HAP-1 (cell line): Measurements from ENCODE around the gene SLC6A12.

Source experiments
- DNase-seq, 2 experiments: peaks; one replicate each; pipeline ENCODE4 v3.0.0-alpha.2; 2016 to 2020; ENCODE audit warnings: low spot score in 2 of 2
- H3K27me3 ChIP-seq: fragments of 250-450 bp; sonication (Bioruptor Pico); 2 replicates; pipeline ENCODE4 v1.5.1; 2020; ENCODE audit warnings: low read depth, mild to moderate bottlenecking, moderate library complexity
- H3K36me3 ChIP-seq: fragments of 250-450 bp; sonication (Bioruptor Pico); replicated peaks from 2 replicates; pipeline ENCODE4 v1.5.1; 2020; ENCODE audit warnings: mild to moderate bottlenecking
- H3K4me1 ChIP-seq: fragments of 250-450 bp; sonication (Bioruptor Pico); 2 replicates; pipeline ENCODE4 v1.5.1; 2020; ENCODE audit warnings: mild to moderate bottlenecking
- H3K4me3 ChIP-seq: fragments of 250-450 bp; sonication (Bioruptor Pico); 2 replicates; pipeline ENCODE4 v1.5.1; 2020; ENCODE audit warnings: mild to moderate bottlenecking, moderate library complexity
- H3K9me3 ChIP-seq: fragments of 250-450 bp; sonication (Bioruptor Pico); 2 replicates; pipeline ENCODE4 v1.5.1; 2020; ENCODE audit warnings: mild to moderate bottlenecking, moderate library complexity
- in situ Hi-C: fragments of 300-500 bp; cut with MboI; formaldehyde crosslinking; loops from 3 replicates; pipeline ENCODE4 v1.14.3; 2020; ENCODE audit warnings: low sequenced_read_pairs, inconsistent platforms, mixed read lengths

The SLC6A12 gene

GRCh38 chr12:180445-180844 is 33.5 kb downstream of the SLC6A12 start:
- Histone ChIP-seq H3K4me1 (no peaks in the 10 kb centered on the region), H3K27me3 (no peaks in the 10 kb centered on the region), H3K36me3 (no peaks in the 10 kb centered on the region), H3K4me3 (no peak overlapping the region), H3K9me3 (no peaks in the 10 kb centered on the region)
- DNase-seq = no peak
- in situ Hi-C loops = no loop called here

GRCh38 chr12:179885-180284 is 34.1 kb downstream of the SLC6A12 start:
- in situ Hi-C loops = no loop called here
- H3K27me3 ChIP-seq = no peaks in the 10 kb centered on the region
- DNase-seq = no peak
- no peaks in the 10 kb centered on the region for H3K36me3 ChIP-seq
- no peaks in the 10 kb centered on the region for H3K9me3 ChIP-seq
- no peaks in the 10 kb centered on the region for H3K4me1 ChIP-seq
- H3K4me3 ChIP-seq = no peak overlapping the region

DNA sequence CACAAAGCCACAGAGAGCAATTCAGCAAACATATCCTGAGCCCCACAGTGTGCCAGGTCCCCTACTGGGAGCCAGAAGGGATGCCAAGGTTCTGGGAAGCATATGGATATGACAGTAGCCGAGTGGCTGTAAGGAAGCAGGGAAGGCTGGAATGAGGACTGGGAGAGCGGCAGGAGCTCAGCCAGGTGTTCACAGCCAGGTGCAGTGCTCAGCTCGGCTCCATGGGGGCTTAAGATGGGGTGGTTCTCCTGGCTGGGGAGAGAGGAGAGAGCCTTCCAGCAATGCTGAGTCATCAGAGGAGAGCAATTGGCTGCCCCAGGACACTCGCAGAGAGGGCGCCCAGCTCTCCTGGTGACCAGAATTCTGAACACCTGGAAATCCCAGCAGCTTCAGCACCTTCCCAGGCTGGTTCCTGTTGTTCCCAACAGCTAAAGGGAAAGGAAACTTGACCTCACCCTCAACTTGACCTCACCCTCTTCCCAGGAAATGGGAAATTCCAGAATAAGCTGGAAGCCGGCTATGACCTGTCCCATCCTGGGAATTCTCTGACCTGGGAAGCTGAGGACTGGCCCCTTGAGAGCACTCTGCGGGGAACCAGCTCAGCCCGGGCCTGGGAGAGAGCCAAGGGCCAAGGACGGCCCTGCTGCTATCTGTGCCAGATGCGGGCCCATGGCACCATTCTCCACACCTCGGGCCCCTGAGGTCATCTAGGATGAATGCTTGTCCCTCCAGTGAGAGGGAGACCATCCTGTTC is 34.6 kb downstream of the SLC6A12 start:
- no peak for DNase-seq
- H3K9me3 ChIP-seq = no peaks in the 10 kb centered on the region
- H3K4me3 ChIP-seq = no peak overlapping the region
- H3K4me1 ChIP-seq = no peaks in the 10 kb centered on the region
- no peaks in the 10 kb centered on the region for H3K27me3 ChIP-seq
- in situ Hi-C loops = no loop called here
- H3K36me3 ChIP-seq = no peaks in the 10 kb centered on the region

DNA sequence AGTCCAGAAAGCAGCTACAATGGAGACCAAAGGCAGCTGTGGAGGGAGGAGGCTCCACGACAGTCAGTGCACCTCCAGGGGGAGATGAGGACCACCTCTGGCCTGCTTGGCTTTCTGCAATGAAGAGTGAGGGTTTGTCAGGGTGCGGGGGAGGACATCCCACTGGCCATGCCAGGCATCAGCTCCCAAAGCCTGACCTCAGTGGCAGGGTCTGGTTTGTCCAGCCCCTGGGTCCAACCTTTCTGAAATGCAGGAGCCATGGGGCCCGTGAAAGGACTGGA is 35.2 kb downstream of the SLC6A12 start:
- no peak for DNase-seq

GRCh38 chr12:177980-178828 is 35.8 kb downstream of the SLC6A12 start:
- Histone ChIP-seq H3K27me3 (no peaks in the 10 kb centered on the region), H3K36me3 (no peaks in the 10 kb centered on the region), H3K9me3 (no peaks in the 10 kb centered on the region), H3K4me3 (no peak overlapping the region), H3K4me1 (no peaks in the 10 kb centered on the region)
- no peak for DNase-seq
- in situ Hi-C loops = no loop called here

More for the DNA sequence above, 35.2 kb downstream of the SLC6A12 start:
- H3K27me3 ChIP-seq = no peaks in the 10 kb centered on the region
- no peaks in the 10 kb centered on the region for H3K9me3 ChIP-seq
- no peaks in the 10 kb centered on the region for H3K4me1 ChIP-seq
- no peaks in the 10 kb centered on the region for H3K36me3 ChIP-seq
- H3K4me3 ChIP-seq = no peak overlapping the region
- in situ Hi-C loops = no loop called here

GRCh38 chr12:177336-177979 is 36.5 kb downstream of the SLC6A12 start:
- no peaks in the 10 kb centered on the region for H3K4me1 ChIP-seq
- no peaks in the 10 kb centered on the region for H3K9me3 ChIP-seq
- no peak overlapping the region for H3K4me3 ChIP-seq
- H3K27me3 ChIP-seq = no peaks in the 10 kb centered on the region
- in situ Hi-C loops = no loop called here
- no peak for DNase-seq
- H3K36me3 ChIP-seq = no peaks in the 10 kb centered on the region

DNA sequence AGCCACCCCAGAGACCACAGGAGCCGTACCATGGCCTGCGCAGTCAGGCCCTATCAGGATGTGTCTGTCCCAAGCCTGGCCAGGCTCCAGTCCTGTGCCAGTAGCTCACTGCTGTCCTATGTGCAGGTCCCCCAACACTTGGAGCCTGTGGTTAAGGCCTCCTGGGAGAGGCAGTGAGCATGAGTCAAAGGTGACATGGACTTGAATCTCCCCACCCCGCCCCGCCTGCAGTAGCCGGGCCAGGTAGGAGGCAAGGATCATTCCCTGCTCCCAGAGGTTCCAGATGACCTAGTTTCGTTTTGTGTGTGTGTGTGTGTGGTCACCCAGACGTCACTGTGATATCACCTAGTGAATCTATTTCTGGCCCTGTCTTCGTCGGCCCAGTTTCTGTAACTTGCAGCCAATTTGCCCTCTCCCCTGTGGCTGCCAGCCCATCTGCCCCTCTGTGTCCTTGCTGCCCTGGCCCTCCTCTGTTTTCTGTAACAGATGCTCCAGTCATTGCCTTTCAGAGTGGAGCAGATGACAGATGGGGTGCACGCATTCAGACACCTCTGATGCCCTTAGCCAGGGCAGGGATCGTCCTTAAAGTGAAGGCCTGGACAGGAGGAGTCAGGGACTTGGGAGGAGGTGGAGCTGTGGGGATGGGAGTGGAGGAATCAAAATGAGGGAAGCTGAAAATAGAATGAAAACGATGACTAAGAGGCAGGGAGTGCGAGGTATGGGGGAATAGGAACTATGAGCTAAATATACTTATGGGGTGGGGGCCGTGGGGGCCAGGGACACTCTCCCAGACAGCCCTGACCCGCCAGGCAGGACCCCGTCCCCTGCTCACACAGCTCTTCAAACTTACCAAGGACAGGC is 37.4 kb downstream of the SLC6A12 start:
- Histone ChIP-seq H3K4me3 (no peak overlapping the region), H3K36me3 (no peaks in the 10 kb centered on the region), H3K4me1 (no peaks in the 10 kb centered on the region), H3K27me3 (no peaks in the 10 kb centered on the region), H3K9me3 (no peaks in the 10 kb centered on the region)
- in situ Hi-C loops = no loop called here
- DNase-seq = no peak

GRCh38 chr12:175759-176158 is 38.2 kb downstream of the SLC6A12 start:
- Histone ChIP-seq H3K4me1 (no peaks in the 10 kb centered on the region), H3K9me3 (no peaks in the 10 kb centered on the region), H3K27me3 (no peaks in the 10 kb centered on the region), H3K36me3 (no peaks in the 10 kb centered on the region), H3K4me3 (no peak overlapping the region)
- in situ Hi-C loops = no loop called here
- no peak for DNase-seq

DNA sequence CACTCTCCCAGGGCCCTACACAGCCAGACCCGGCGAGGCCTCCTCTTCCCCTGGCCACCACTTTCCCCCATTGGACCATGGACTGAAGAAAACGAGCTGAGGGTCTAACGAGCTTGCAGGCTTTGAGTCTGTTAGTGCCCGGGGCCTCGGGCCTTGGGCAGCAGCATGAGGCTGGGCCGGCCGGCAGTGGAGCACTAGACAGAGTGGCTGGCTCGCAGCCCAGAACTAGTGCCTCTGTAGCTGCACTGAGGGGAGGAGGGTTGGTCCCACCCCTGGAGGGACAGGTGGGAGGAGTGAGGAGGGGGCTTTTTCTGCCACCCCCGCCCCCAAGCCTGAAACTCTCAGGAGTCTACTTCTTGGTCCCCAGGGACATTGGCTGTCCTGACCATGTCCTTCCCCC is 38.7 kb downstream of the SLC6A12 start:
- Histone ChIP-seq H3K27me3 (no peaks in the 10 kb centered on the region), H3K4me3 (no peak overlapping the region), H3K4me1 (no peaks in the 10 kb centered on the region), H3K36me3 (no peaks in the 10 kb centered on the region), H3K9me3 (no peaks in the 10 kb centered on the region)
- in situ Hi-C loops = no loop called here
- no peak for DNase-seq

DNA sequence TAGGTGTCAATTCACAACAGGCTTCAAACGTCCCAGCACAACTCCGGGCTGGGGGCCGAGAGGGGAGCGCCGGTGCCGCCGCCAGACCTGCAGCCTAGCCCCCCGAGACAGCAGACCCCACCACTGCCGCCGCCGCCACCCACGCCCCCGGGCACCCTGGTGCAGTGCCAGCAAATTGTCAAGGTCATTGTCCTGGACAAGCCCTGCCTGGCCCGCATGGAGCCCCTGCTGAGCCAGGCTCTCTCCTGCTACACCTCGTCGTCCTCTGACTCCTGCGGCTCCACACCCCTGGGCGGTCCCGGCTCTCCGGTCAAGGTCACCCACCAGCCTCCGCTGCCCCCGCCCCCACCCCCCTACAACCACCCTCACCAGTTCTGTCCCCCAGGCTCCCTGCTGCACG is 39.4 kb downstream of the SLC6A12 start:
- no peaks in the 10 kb centered on the region for H3K4me1 ChIP-seq
- in situ Hi-C loops = no loop called here
- no peaks in the 10 kb centered on the region for H3K27me3 ChIP-seq
- H3K4me3 ChIP-seq = no peak overlapping the region
- H3K36me3 ChIP-seq = no peaks in the 10 kb centered on the region
- no peak for DNase-seq
- H3K9me3 ChIP-seq = no peaks in the 10 kb centered on the region

- Histone ChIP-seq H3K36me3 (no peaks in the 10 kb centered on the region), H3K27me3 (no peaks in the 10 kb centered on the region), H3K4me3 (no peak overlapping the region), H3K9me3 (no peaks in the 10 kb centered on the region), H3K4me1 (no peaks in the 10 kb centered on the region)
- in situ Hi-C loops = no loop called here
- no peak for DNase-seq
Observed at GRCh38 chr12:174124-174523, 39.8 kb downstream of the SLC6A12 start.

GRCh38 chr12:172732-173161 is 41.2 kb downstream of the SLC6A12 start:
- H3K27me3 ChIP-seq = no peaks in the 10 kb centered on the region
- H3K4me3 ChIP-seq = no peak overlapping the region
- no peaks in the 10 kb centered on the region for H3K36me3 ChIP-seq
- H3K4me1 ChIP-seq = no peaks in the 10 kb centered on the region
- DNase-seq = no peak
- H3K9me3 ChIP-seq = no peaks in the 10 kb centered on the region
- in situ Hi-C loops = no loop called here

DNA sequence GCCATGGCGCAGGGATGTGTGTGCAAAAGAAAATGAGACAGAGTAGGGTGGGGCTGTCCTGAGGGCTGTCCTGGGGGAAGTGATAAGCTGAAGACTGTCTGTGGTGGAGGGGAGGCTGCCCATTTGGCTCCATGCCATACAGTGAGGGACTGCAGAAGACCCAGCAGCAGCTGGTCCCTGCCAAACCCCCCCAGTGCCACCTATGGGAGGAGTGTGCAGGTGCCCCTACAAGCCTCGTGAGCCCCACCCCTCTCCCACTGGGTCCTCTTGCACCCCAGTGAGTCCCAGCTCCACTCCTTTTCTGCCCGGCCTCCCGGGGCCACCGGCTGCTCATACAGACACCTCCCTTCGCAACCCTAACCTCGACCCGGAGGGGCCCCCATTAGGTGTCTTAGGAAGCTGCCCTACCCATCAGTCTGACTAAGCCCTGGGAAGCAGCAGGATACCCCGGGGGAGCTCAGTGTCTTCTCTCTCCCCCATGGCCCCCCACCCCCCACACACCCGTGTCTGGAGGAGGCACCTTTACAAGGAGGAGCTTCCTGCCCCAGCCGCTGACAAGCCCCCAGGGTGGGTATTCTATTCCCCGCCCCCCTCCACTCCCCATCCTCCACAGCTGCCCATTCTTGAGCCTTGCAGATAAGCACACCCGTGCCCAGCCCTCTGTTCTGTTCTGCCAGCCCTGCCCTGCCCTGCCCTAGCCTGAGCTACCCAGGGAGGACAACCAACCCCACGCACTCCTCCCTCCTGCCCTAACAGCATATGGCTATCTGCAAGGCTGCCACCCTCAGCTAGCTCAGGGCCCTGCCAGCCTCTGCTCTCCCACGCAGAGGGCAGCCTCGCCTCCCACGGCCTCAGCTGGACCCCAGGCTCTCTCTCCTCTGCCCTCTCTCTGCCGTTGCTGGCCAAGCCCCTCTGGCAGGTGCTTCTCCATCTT is 41.9 kb downstream of the SLC6A12 start:
- H3K36me3 ChIP-seq = no peaks in the 10 kb centered on the region
- H3K4me1 ChIP-seq = no peaks in the 10 kb centered on the region
- DNase-seq = no peak
- H3K27me3 ChIP-seq = no peaks in the 10 kb centered on the region
- no peak overlapping the region for H3K4me3 ChIP-seq
- in situ Hi-C loops = no loop called here
- H3K9me3 ChIP-seq = no peaks in the 10 kb centered on the region
